Epidermal melanocyte (primary cell): ENCODE results near the gene BCO1.

Experiments used
- DNase-seq: peaks from one replicate; pipeline ENCODE4 v3.0.0; 2011; ENCODE audit warnings: low spot score; ENCODE audit not compliant: insufficient read length

BCO1 gene

DNA sequence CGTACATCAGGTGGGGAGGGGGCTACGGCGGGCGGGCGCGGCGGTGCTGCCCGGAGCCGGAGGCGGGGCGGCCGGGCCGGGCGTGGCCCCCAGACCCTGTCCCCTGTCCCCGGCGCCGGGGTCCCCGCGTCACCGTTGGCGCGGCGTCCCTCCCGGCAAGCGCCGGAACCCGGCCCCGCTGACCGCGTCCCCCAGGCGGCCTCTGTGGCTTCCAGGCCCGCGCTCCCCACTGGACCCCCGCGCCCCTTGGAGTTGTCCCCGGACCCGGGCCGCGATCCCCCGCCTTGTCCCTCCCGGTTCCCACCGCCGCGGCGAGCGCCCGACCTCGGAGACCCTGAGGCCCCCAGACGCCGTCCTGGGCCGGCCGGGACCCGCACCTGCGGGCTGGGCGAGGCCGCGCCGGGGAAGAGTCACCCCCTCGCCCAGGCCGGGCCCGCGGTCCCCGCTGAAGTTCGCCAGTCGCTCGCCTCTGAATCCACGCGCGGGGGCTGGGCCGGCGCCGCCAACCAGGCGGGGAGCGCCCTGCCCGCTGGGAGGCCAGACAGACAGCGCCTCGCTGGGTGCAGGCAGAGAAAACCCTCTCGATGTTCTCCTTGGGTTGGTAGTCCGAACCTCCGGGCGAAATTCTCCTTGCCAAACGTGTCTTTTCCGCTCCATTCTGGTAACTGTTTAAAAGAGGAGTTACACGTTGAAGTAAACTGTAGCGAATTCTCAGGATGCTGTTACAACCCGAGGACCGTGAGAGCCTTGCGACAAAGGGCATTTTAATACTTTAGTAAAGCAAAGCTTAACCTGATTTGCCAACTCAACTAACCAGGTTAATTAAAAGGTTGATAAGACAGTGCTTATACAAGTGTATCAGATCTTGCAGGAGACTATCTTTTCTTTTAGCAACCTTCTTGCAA, 77.0 kb downstream of the BCO1 start:
- no peak for DNase-seq

DNA sequence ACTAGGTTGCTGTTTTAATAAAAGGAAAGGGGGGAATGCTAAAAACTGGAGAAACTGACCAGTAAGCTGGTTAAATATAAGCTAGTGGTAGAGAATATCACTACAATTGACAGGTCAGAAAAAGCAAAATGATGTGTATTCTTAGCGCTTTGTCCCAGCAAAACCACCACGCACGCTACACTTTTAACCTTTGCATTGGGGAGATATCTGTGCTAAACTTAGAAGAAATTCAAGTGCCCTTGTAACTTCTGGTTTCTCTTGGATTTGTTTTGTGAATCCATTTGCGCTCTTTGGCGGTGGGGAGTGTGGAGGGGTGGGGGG, 77.6 kb downstream of the BCO1 start:
- no peak for DNase-seq

DNA sequence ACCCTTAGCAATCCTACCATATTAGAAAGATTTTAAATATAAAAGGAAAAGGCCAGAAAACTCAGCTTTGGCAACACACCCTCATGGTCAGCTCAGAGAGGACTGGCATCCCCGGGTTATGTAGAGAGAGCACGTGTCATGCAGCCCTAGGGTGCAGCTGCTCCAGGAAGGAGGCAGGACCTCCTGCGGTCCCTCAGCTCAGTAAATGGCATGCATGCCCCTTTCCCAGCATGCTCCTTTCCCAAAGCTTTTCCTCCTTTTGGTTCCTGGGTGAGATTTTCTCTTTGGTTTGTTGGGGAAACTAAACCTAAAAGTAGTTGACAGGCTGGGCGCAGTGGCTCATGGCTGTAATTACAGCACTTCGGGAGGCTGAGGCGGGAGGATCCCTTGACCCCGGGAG, 80.2 kb downstream of the BCO1 start:
- DNase-seq = no peak

DNA sequence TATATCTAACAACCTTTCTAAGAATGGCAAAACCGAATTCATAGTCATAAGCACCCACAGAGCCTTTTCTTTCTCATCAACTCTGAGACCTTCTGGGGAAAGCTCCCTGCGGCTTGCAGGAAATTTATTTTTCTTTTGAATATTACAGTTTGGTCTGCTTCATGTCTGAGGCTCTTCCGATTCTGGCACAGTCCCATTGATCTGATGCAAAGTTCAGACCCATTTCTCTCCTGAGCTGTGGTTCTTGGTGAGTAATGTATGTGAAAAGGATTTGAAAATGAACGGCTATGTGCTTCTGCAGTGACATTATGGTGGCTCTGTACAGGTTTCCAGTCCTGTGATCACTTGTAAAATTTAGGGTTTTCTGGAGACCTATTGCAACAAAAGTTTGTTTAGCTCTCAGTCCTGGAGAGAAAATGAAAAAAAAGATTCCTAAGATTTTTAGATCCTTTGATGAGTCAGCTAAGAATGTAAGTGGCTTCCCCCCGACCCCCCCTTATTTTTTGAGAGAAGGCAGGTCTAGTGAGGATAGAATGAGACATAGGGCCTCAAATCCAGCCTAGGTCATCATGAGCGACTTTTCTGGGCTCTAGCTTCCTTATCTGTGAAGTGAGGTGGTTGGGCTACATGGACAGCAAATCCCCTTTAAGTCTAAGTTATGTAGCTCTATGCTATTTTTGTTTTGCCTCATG, 80.9 kb downstream of the BCO1 start:
- DNase-seq = no peak

DNA sequence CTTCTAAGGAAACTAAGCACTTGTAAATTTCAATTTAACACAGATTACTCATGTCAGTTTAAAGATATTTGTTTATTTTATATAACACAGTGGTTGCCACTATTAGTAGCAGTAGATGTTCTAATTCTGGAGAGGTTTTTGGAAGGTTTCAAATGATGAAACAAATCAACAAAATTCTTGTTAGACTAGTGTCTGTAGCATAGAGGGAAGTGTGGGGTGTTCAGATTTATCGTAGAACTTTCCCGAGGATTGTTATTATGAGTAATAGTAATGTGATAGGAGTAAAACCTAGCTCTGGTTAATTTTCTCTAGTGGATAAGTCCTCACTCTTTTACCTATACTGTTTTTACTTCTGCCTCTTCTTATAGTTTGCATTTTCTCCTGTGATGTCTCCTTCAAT, 82.5 kb downstream of the BCO1 start:
- DNase-seq = no peak

DNA sequence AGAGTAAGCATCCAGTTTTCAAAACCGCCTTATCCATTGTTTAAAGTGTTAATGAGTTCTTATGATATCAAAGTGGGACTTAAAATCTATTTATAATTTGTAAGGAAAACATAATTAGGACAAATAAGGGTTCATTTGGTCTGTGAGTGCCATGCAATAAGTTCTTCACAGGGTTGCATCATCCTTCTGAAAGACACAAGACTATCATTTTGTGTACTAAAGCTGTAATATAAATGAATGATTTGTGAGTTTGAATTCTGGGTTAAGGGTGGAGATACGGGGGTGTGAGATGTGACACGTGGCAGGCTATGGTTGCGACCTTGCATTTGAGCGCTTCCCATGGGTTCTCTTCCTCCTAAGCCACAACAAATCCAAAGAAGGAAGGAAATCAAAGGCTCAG, 83.0 kb downstream of the BCO1 start:
- no peak for DNase-seq

DNA sequence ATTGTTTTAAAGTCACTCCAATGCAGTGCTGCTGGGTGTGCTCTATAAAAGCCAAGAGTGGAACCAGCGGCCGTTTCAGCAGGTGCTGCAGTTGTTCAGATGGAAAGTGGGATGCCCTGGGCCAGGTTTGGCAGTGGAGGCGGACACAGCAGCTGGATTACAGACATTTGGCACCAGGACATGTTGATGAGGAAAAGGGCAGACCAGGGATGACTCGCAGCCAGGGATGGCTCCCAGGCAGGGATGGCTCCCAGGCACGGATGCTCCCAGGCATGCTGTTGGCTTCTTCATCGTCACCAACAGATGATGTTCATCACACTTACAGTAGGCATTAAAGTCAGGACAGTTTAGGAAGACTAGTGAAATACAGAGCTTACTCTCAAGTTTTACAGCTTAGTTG, 86.3 kb downstream of the BCO1 start:
- DNase-seq = no peak

DNA sequence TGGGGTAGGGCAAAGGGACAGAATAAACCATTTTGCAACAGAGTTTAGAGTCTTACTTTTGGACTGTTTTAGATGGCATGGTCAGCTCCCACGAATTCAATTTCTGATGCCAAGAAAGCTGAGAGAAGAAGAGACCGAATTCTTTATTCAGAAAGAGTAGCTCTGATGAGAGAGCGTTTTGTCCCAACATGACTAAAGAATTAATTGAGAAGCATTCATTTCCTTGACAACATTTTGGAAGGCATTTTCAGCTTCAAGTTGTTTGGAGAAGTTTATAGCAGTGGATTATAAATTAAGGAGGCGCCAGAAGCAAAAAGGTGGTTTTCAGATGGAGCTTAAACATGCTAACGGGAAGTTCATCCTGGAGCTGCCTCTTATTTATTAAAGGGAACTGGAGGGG, 88.5 kb downstream of the BCO1 start:
- no peak for DNase-seq

DNA sequence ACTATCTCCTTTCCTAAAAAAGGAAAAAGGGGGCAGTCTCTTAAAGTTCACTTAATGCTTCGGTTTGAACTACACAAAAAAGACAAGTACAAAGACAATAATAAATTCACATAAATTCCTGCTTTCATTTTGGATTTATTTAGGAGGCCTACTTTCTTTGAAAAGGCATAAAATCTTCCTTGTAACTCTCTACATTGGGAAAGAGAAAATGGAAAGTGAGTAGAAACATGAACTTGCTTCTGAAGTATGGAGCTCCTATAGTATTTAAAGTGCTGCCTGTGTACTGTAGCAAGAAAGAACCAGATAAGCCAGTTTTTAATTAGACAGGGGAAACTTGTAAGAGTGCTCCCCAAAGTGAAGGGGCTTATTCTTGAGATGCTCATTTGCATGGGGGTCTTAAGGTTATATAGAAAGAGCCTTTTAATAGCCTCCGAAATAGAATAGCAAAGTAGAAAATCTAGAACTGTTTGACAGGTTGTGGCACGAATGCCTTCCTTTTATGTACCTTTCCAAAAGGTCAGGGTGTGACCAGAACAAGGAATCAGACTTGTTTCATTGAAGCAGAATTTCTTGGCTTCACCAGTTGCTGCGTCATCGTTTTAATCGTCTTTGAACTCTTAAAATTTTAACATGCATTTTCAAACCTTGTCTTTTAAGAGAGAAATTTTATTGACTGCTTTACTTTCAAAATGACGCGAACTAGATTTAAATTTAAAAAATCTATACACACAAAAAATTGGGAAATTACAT, 89.1 kb downstream of the BCO1 start:
- no peak for DNase-seq

DNA sequence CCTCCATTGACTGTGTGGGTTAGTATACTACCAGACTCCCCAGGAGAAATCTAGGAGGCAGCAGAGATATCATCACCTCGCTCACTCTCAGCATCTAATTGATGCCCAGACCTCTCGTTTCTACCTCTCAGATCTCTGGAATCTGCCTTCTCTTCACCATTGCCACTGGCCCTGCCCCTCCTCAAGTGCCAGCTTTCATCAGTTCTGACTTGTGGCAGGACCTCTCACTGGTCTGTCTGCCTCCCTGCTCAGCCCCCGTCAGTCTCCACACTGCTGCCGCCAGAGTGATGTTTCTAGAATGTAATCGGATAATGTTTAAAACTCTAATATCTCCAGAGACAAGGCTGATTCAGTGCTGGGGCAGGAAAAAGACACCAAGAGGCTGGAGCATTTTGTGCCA, 91.5 kb downstream of the BCO1 start:
- DNase-seq = no peak

DNA sequence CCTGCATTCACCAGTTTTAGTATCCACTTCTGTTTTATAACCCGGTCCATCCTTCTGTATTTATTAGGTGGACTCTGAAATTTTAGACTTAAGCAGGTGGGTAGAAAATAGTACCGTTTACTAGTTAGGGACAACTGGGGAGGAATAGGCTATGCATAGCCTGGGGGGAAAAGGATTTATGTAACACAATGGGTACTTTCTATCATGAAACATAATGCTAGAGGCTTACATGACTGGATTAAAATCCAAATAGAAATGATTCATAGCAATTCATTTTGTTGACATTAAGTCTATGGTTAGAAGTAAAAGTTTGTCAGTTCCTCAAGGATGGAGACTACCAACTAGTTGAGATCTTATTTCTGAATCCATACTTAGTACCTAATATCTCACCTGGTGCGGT, 94.9 kb downstream of the BCO1 start:
- DNase-seq = no peak

DNA sequence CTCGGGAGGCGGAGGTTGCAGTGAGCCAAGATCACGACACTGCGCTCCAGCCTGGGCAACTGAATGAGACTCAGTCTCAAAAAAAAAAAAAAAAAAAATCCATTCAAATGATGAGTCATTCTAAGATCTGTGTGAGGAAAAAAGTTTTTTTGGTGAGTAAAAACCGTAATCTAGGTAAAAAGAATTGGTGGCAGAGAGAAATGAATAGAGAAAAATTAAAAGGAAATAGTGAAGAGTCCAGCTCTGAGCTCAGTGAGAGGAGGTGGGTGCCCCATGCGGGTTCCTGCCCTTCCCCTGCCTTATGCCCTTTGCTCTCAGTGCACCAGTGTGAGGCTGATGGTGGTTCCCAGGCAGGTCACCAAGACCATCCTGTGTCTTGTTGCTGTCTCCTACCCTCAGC, 97.2 kb downstream of the BCO1 start:
- no peak for DNase-seq

DNA sequence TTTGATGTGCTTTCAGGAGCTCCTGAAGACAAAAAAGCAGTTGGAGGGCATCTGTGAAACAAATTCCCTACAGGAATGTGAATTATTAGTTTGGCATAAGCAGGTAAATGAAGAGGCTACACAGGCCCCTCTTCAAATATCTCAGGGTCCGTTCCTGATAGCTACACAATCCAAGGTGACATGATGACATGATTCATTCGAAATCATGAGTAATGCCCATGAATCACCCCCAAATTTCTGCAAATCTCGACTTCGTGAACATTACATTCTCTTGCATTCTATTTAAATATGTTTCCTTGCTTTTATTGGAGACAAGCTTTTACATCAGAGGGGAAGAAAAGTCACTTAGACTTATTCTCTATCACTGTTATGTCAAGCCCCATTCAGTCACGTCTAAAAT, 98.6 kb downstream of the BCO1 start:
- DNase-seq = no peak
